Endothelial cell of umbilical vein (primary cell): ENCODE data around the gene FAM120B. TPM values are rescaled to one million over a fixed set of nuclear protein-coding genes. Genes with fewer than 3 reads are reported as not detected.

ENCODE experiments used
- BruUV-seq: library from RNA; stranded (reverse); fragments of 400-500 nt; replicated peaks from 2 replicates; lab custom pipeline; 2021; lab: Mats Ljungman, UMichigan
- CTCF ChIA-PET: fragments of 300-600, 350-600 bp; sonication (Branson Sonifier 250); formaldehyde crosslinking; loops from one replicate; lab custom pipeline; 2021; ENCODE audit warnings: antibody characterized with exemption, inconsistent platforms; lab: Charles Lee
- POLR2A ChIA-PET: fragments of 300-600, 350-600 bp; sonication (Branson Sonifier 250); formaldehyde crosslinking; loops from one replicate; lab custom pipeline; 2021; ENCODE audit warnings: antibody characterized with exemption, inconsistent platforms; lab: Charles Lee
- DNase-seq: peaks from one replicate; pipeline ENCODE4 v3.0.0-alpha.2; 2011; ENCODE audit warnings: low read depth, low spot score
- FAIRE-seq: peaks from 2 replicates; lab custom pipeline; 2011; peaks lifted over from hg19 to GRCh38; lab: Jason Lieb, UNC
- H2AFZ ChIP-seq: 2 replicates; pipeline ENCODE4 v1.6.0; 2012; ENCODE audit warnings: low read depth, low read length, control low read depth, inconsistent platforms
- H3K27ac ChIP-seq: 2 replicates; pipeline ENCODE4 v1.5.1; 2011; ENCODE audit warnings: low read depth, mild to moderate bottlenecking, control low read depth, low read length, moderate library complexity; ENCODE audit not compliant: insufficient read depth
- H3K27me3 ChIP-seq, 2 experiments: 2 replicates each; pipeline versions ENCODE4 v1.6.0 to v1.6.1; 2011; ENCODE audit warnings: low read length in 2 of 2, mixed read lengths in 1 of 2; ENCODE audit not compliant: control insufficient read depth in 2 of 2, insufficient read depth in 2 of 2
- H3K36me3 ChIP-seq, 2 experiments: 2 replicates in 1 of 2; 3 replicates in 1 of 2; pipeline ENCODE4 v1.5.1; 2011; ENCODE audit warnings: low read length in 2 of 2, mild to moderate bottlenecking in 1 of 2, moderate library complexity in 1 of 2; ENCODE audit not compliant: control insufficient read depth in 2 of 2, insufficient read depth in 2 of 2; ENCODE audit errors: extremely low read depth in 1 of 2
- H3K4me1 ChIP-seq: 3 replicates; pipeline ENCODE4 v1.5.1; 2011; ENCODE audit warnings: mild to moderate bottlenecking, low read length; ENCODE audit not compliant: control insufficient read depth, insufficient read depth; ENCODE audit errors: extremely low read depth
- H3K4me2 ChIP-seq: 2 replicates; pipeline ENCODE4 v1.6.1; 2011; ENCODE audit warnings: low read length, control low read depth, mixed read lengths; ENCODE audit not compliant: insufficient read depth
- H3K4me3 ChIP-seq, 3 experiments: fragments of 200-600 bp in 1 of 3; sonication (generic), shearing (Covaris generic) in 1 of 3; replicated peaks in 1 of 3; 2 replicates each; pipeline ENCODE4 v1.5.1; 2011 to 2016; ENCODE audit warnings: control low read depth in 3 of 3, low read length in 3 of 3, mild to moderate bottlenecking in 2 of 3, inconsistent platforms in 1 of 3, low read depth in 1 of 3, moderate library complexity in 1 of 3; ENCODE audit not compliant: insufficient read depth in 1 of 3
- H3K79me2 ChIP-seq: 2 replicates; pipeline ENCODE4 v1.6.0; 2012; ENCODE audit warnings: low read length, inconsistent platforms; ENCODE audit not compliant: control insufficient read depth, insufficient read depth
- H3K9ac ChIP-seq: replicated peaks from 2 replicates; pipeline ENCODE3; 2011; ENCODE audit warnings: low read length, control low read depth; ENCODE audit not compliant: insufficient read depth; ENCODE audit errors: extremely low read depth
- H3K9me1 ChIP-seq: replicated peaks from 3 replicates; pipeline ENCODE4 v1.6.0; 2011; ENCODE audit warnings: mild to moderate bottlenecking, low read length; ENCODE audit not compliant: control insufficient read depth, insufficient read depth; ENCODE audit errors: extremely low read depth
- H3K9me3 ChIP-seq: replicated peaks from 2 replicates; pipeline ENCODE4 v1.5.1; 2012; ENCODE audit warnings: low read length, inconsistent platforms; ENCODE audit not compliant: control insufficient read depth, insufficient read depth
- H4K20me1 ChIP-seq: replicated peaks from 2 replicates; pipeline ENCODE3; 2011; ENCODE audit warnings: mild to moderate bottlenecking, low read length; ENCODE audit not compliant: control insufficient read depth, insufficient read depth; ENCODE audit errors: extremely low read depth
- CTCF ChIP-seq, 2 donors: IDR thresholded peaks; 1 replicate in 1 of 2; 2 replicates in 1 of 2; pipeline ENCODE4 v1.5.1; 2011; ENCODE audit warnings: low read length in 2 of 2, mild to moderate bottlenecking in 2 of 2, moderate library complexity in 2 of 2, control low read depth in 1 of 2, inconsistent platforms in 1 of 2, low read depth in 1 of 2; ENCODE audit not compliant: insufficient read depth in 1 of 2; ENCODE audit errors: extremely low read depth in 1 of 2
- EZH2 ChIP-seq: IDR thresholded peaks from 2 replicates; pipeline ENCODE4 v1.6.1; 2012; ENCODE audit warnings: borderline replicate concordance, low read depth, mild to moderate bottlenecking, moderate library complexity, low read length, inconsistent platforms; ENCODE audit not compliant: severe bottlenecking
- FOS ChIP-seq: IDR thresholded peaks from 2 replicates; pipeline ENCODE4 v1.6.1; 2011; ENCODE audit warnings: mild to moderate bottlenecking, low read length, moderate library complexity, borderline replicate concordance; ENCODE audit not compliant: insufficient read depth
- GATA2 ChIP-seq: IDR thresholded peaks from 2 replicates; pipeline ENCODE4 v1.7.0; 2011; ENCODE audit warnings: low read depth, mild to moderate bottlenecking, moderate library complexity, mixed read lengths, low read length; ENCODE audit not compliant: insufficient read length, insufficient read depth
- JUN ChIP-seq: IDR thresholded peaks from 2 replicates; pipeline ENCODE4 v1.6.1; 2011; ENCODE audit warnings: borderline replicate concordance, low read depth; ENCODE audit not compliant: insufficient read length, insufficient read depth
- MAX ChIP-seq: IDR thresholded peaks from 2 replicates; pipeline ENCODE4 v1.6.1; 2011; ENCODE audit not compliant: insufficient read depth, insufficient read length
- MYC ChIP-seq: IDR thresholded peaks from one replicate; pipeline ENCODE4 v1.6.1; 2011; ENCODE audit warnings: mild to moderate bottlenecking, low read depth, low read length
- POLR2A ChIP-seq: IDR thresholded peaks from 2 replicates; pipeline ENCODE4 v1.6.1; 2012; ENCODE audit warnings: low read depth, mild to moderate bottlenecking, control low read depth, low read length
- POLR2AphosphoS5 ChIP-seq: IDR thresholded peaks from 2 replicates; pipeline ENCODE4 v1.6.1; 2012; ENCODE audit warnings: low read depth, mild to moderate bottlenecking, control low read depth, low read length, moderate library complexity; ENCODE audit not compliant: insufficient read depth
- dilution Hi-C: fragments of 300-500 bp; cut with MboI; formaldehyde crosslinking; loops from one replicate; pipeline ENCODE4 v1.15.0; 2019; ENCODE audit warnings: low sequenced_read_pairs; ENCODE audit not compliant: extremely low pct_ligation_motif_present
- intact Hi-C: fragments of 100-400 bp; cut with micrococcal nuclease; formaldehyde crosslinking; loops from one replicate; pipeline ENCODE4 v1.10.0; 2022
- polyA plus RNA-seq, 4 experiments: library from polyadenylated mRNA; depleted of rRNA in 3 of 4; stranded (reverse) in 3 of 4; unstranded in 1 of 4; fragments of >200 nt; gene quantifications; 2 replicates each; pipeline versions ENCODE4 v1.2.1 to v1.2.3, GENCODE V29; 2011 to 2012; ENCODE audit warnings: missing spikeins in 1 of 4
- total RNA-seq: library from RNA; stranded (reverse); gene quantifications from 2 replicates; pipeline ENCODE4 v1.2.3, GENCODE V29; 2021

FAM120B gene
- total and polyA plus RNA-seq, 2 donors (not counting 3 experiments of a cell fraction or from before 2014, with no cell fraction given): 10.8 to 28.2 TPM

DNA sequence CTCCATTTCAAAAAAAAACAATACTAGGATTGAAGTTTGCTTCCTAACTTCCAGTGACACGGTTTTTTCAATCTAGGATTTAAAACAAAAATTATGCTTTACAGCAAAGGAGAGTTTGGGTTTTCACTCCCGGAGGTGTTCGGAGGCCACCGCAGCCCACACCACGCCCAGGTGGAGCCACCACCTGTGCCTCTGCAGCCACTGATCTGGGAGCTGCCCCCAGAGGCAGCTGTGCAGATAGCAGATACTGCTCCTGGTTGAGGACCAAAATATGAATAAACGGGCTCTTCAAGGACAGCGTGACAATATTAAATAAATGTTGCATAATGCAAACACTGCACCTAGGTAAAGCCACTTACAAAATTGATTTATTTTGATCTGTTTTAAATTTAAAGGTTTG, 45.9 kb upstream of the FAM120B start:
- dilution Hi-C loops: no loop called here
- intact Hi-C loops: no loop called here
- H3K36me3 ChIP-seq: no peaks in the 10 kb centered on the region
- H3K4me2 ChIP-seq: no peak overlapping the region
- no TSS peak for BruUV-seq
- no peaks in the 10 kb centered on the region for H3K4me1 ChIP-seq
- no peaks in the 10 kb centered on the region for H4K20me1 ChIP-seq
- TF ChIP-seq MYC: no peak
- TF ChIP-seq MAX: no peak
- TF ChIP-seq FOS: no peak
- no peak for TF ChIP-seq POLR2A
- TF ChIP-seq POLR2AphosphoS5: no peak
- no peak for TF ChIP-seq JUN
- no peak for TF ChIP-seq EZH2
- no peak for TF ChIP-seq CTCF (IDR thresholded peaks at IDR 0.05; ENCODE audit: extremely low read depth in 1 of 2, insufficient read depth in 1 of 2, low read depth in 1 of 2, low read length in 2 of 2)
- no peak for TF ChIP-seq GATA2
- no peaks in the 10 kb centered on the region for H3K9me3 ChIP-seq
- no peaks in the 10 kb centered on the region for H3K79me2 ChIP-seq
- POLR2A ChIA-PET: no interaction called here
- no peak for DNase-seq
- H3K4me3 ChIP-seq: no peak overlapping the region
- H3K27ac ChIP-seq: no peak overlapping the region
- H3K9ac ChIP-seq: no peak overlapping the region
- H2AFZ ChIP-seq: no peak overlapping the region
- no peaks in the 10 kb centered on the region for H3K27me3 ChIP-seq
- CTCF ChIA-PET: interaction anchor here (0.8 kb wide), 1 partner anchor 9 kb away, joined by 3 read pairs; no protein-coding TSS in a partner anchor
- H3K9me1 ChIP-seq: no peaks in the 10 kb centered on the region
- no peak for FAIRE-seq
